ENCODE results near the gene UNCX.
"Not testable (repeated sequence)": the region's sequence is repeated elsewhere in the genome, so short reads cannot be mapped to it uniquely, and the experiment has no call there.

The UNCX gene

DNA sequence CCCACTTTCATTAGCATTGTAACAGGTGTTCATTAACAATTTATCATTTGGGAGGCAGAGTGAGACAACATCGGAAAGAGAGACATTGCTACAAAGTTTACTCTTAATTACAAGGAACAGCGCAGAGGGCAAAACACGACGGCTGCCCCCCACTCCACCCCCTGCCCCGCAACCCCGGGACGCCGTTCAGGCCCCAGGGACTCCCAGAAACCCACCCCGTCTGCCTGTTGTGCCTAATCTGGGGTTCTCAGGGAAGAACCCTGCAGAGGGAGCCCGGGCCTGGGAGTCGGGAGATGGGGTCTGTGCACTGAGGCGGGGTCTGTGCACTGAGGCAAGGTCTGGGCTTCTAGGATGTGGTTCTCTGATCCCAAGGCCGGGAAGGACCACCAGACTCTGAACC is 25.2 kb downstream of the UNCX start:
- H3K27ac ChIP-seq: no peak overlapping the region
- TF ChIP-seq ZFX (IDR thresholded peaks at IDR 0.05; ENCODE audit: borderline replicate concordance): no peak
- TF ChIP-seq, protein P1, sequence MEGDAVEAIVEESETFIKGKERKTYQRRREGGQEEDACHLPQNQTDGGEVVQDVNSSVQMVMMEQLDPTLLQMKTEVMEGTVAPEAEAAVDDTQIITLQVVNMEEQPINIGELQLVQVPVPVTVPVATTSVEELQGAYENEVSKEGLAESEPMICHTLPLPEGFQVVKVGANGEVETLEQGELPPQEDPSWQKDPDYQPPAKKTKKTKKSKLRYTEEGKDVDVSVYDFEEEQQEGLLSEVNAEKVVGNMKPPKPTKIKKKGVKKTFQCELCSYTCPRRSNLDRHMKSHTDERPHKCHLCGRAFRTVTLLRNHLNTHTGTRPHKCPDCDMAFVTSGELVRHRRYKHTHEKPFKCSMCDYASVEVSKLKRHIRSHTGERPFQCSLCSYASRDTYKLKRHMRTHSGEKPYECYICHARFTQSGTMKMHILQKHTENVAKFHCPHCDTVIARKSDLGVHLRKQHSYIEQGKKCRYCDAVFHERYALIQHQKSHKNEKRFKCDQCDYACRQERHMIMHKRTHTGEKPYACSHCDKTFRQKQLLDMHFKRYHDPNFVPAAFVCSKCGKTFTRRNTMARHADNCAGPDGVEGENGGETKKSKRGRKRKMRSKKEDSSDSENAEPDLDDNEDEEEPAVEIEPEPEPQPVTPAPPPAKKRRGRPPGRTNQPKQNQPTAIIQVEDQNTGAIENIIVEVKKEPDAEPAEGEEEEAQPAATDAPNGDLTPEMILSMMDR (IDR thresholded peaks at IDR 0.05): no peak

DNA sequence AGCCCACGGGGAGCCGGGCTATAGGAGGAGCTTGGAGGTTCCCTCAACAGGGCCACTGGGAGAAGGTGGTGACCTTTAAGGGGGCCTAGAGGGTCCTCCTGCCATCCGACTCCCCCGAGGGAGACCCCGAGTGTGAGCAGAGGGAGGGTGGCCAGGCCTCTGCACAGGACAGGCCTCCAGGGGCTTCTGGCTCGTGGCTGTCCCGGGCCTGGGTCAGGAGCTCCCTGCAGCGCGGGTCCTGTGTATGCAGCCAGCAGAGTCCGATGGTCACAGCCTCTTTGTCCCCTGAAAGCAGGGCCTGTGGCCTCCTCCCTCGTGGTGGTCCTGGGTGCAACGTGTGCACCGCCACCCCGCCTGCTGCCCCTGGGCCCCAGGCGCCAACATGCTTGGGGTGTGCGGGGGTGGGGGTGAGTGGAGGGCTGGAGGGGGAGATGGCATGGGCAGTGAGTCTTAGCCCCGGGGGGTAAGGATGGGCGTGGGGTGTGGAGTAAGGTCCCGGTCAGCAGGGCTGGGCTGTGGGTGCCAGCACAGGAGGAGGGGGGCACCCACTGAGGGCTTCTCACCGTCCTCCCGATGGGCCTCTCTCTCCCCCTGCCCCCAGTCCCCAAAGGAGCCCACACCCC is 27.1 kb downstream of the UNCX start:
- TF ChIP-seq, protein P1 (IDR thresholded peaks at IDR 0.05): no peak
- TF ChIP-seq ZFX (IDR thresholded peaks at IDR 0.05; ENCODE audit: borderline replicate concordance): no peak
- no peak overlapping the region for H3K27ac ChIP-seq

DNA sequence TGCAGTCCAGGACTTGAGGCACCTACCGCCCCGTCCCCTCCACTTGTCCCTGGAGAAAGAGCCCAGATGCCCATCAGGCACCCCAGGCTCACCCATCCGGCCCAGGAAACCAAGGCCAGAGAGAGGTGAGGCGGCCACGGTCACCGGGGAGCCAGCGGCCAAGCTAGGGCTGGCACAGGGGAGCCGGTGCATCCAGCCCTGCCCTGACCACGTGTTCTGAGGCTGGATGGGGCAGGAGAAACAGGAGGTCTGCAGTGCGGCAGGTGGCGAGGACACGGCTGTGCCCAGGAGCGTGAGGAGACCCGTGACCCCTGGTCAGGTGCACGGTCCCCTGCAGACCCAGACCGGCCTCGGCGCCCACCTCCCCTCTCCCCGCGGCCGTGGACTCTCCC is 27.6 kb downstream of the UNCX start:
- H3K27ac ChIP-seq: no peak overlapping the region
- TF ChIP-seq ZFX (IDR thresholded peaks at IDR 0.05; ENCODE audit: borderline replicate concordance): no peak
- TF ChIP-seq, protein P1 (IDR thresholded peaks at IDR 0.05): no peak

DNA sequence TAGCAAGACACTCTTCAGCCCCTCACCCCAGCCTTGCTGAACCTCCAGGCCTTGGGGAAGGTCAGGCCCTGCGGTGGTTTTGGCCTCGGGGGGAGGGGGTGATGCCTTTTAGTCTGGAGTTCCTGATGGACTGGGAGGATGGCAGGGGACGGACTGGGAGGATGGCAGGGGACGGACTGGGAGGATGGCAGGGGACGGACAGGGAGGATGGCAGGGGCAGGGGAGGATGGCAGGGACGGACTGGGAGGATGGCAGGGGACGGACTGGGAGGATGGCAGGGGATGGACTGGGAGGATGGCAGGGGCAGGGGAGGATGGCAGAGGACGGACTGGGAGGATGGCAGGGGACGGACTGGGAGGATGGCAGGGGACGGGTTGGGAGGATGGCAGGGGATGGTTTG is 28.4 kb downstream of the UNCX start:
- not testable (repeated sequence) for H3K27ac ChIP-seq

DNA sequence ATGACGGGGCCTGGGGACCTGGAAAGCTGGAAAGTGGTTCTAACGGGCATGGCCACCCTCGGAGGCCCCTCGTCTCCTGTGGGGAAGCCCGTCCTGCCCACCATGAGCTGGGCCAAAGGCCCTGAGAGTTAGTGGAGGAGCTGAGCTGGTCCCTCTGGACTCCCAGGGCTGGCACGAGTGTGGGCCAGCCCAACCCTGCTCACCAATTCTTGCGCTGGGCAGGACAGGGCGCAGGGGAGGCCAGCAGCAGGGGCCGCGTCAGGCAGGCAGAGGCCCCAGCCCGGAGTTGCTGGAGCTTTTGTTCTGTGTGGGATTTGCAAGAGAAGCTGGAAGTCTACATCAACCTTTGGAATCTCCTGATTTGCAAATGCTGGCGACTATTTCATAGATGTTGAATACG is 29.8 kb downstream of the UNCX start:
- no peak for TF ChIP-seq ZFX (IDR thresholded peaks at IDR 0.05; ENCODE audit: borderline replicate concordance)
- TF ChIP-seq, protein P1 (IDR thresholded peaks at IDR 0.05): no peak
- no peak overlapping the region for H3K27ac ChIP-seq

DNA sequence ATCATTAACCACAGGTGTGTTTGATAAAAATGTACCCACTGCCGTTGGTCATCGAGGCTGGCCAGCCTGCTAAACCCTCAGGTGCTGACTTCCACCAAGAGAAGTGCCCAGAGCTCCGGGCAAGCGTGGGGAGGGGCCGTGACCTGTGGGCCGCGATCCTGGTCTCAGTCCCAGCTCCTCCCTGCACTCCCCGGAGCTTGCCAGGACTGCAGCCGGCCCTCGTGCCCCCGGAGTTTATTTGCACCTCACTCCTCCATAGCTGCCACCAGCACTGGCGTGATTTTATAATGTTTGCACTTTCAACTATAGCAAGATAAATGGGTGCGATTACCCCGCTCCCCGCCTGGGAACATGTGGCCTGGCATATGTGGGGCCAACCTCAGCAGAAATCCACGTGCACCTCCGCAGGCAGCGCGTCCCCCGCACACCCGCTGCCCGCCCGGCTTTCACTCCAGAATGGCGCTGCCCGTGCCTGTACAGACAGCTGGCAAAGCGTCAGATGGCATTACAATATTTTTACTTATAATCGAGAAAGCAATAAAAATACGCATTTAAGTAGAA is 30.8 kb downstream of the UNCX start:
- no peak for TF ChIP-seq ZFX (IDR thresholded peaks at IDR 0.05; ENCODE audit: borderline replicate concordance)
- TF ChIP-seq, protein P1 (IDR thresholded peaks at IDR 0.05): no peak
- no peak overlapping the region for H3K27ac ChIP-seq

DNA sequence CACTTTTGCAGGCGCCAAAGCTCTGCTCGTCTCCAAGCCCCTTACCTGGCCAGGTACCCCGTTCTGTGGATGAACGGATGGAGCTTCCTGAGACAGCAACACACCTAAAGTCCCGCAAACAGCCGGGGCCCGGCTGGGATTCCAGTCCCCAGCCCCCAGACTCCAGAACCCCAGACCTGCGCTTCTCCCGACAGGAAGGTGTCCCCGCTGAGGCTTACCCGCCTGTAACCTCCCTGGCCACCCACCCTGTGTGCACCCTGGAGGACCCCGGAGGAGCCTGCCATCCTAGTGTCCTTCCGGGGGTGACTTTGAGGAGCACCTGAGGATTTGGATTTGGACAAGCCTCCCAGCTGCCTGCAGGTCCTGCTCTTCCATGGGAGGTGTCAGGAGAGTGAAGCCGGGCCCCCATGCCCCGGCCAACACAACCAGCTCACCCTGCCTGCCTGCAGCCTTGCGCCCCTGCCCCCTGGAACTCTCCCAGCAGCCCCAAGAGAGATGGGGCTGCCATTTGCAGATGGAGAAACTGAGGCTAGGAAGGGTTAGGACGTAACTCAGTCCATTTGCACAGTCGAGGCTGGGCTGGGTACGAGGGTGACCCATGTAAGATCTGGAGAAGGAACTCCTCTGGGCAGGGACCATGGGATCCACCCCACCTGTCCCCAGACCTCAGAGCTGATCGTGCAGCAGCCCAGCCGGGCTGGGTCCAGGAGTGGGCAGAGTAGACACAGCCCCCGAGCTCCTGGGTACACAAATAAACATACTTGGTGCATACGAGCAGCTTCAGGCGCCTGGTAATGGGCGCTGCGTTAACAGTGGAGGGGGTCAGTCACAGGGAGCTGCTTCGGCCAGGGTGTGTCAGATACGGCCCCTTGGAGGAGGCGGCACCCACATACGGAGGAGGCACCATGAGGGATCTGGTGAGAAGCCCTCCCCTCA is 31.9 kb downstream of the UNCX start:
- H3K27ac ChIP-seq: no peak overlapping the region
- no peak for TF ChIP-seq ZFX (IDR thresholded peaks at IDR 0.05; ENCODE audit: borderline replicate concordance)
- TF ChIP-seq, protein P1 (IDR thresholded peaks at IDR 0.05): no peak

Measured in 22Rv1 (cell line).